HepG2 (cell line): ENCODE results near the gene RBP3. TPM values are rescaled to one million over a fixed set of nuclear protein-coding genes. Genes with fewer than 3 reads are reported as not detected.

Experiments used
- AHR ChIP-seq: IDR thresholded peaks from 2 replicates; pipeline ENCODE4 v1.6.1; 2018; ENCODE audit warnings: missing genetic modification reagents, missing compliant biosample characterization
- CSRNP2 ChIP-seq: sonication (generic); formaldehyde crosslinking; conservative IDR thresholded peaks from 2 replicates; pipeline ENCODE4 v1.8.0; 2022; ENCODE audit warnings: low read depth, missing genetic modification reagents
- ELF4 ChIP-seq: sonication (generic); formaldehyde crosslinking; IDR thresholded peaks from 2 replicates; pipeline ENCODE4 v1.5.0; 2020; ENCODE audit warnings: missing genetic modification reagents, mild to moderate bottlenecking, moderate library complexity, borderline replicate concordance
- HDAC6 ChIP-seq: fragments of 200-600 bp; sonication (generic); IDR thresholded peaks from 2 replicates; pipeline ENCODE4 v1.7.0; 2017; ENCODE audit warnings: mild to moderate bottlenecking, antibody characterized with exemption, low read length, low read depth
- MEF2D ChIP-seq: sonication (generic); formaldehyde crosslinking; IDR thresholded peaks from 2 replicates; pipeline ENCODE4 v1.5.1; 2020; ENCODE audit warnings: mild to moderate bottlenecking, missing genetic modification reagents
- NFATC3 ChIP-seq: sonication (generic); formaldehyde crosslinking; IDR thresholded peaks from 2 replicates; pipeline ENCODE4 v1.5.1; 2020; ENCODE audit warnings: mild to moderate bottlenecking, missing genetic modification reagents
- POLR2G ChIP-seq: fragments of 200-400 bp; formaldehyde crosslinking; IDR thresholded peaks from 2 replicates; pipeline ENCODE4 v1.6.1; 2018; ENCODE audit warnings: mild to moderate bottlenecking, low read depth, low read length, moderate library complexity
- RERE ChIP-seq: IDR thresholded peaks from 2 replicates; pipeline ENCODE4 v1.6.1; 2016; ENCODE audit warnings: low read depth, missing genetic modification reagents, missing compliant biosample characterization
- SP5 ChIP-seq: IDR thresholded peaks from 2 replicates; pipeline ENCODE4 v1.6.1; 2016; ENCODE audit warnings: low read depth, borderline replicate concordance
- ZFP91 ChIP-seq: sonication (generic); formaldehyde crosslinking; IDR thresholded peaks from 2 replicates; pipeline ENCODE4 v1.9.0; 2022; ENCODE audit warnings: missing genetic modification reagents, mild to moderate bottlenecking, borderline replicate concordance
- ZNF33A ChIP-seq: sonication (generic); formaldehyde crosslinking; IDR thresholded peaks from 2 replicates; pipeline ENCODE4 v1.5.1; 2020; ENCODE audit warnings: missing genetic modification reagents, mild to moderate bottlenecking, moderate library complexity, borderline replicate concordance
- ZNF609 ChIP-seq: sonication (generic); formaldehyde crosslinking; IDR thresholded peaks from 2 replicates; pipeline ENCODE4 v1.4.0; 2020; ENCODE audit warnings: mild to moderate bottlenecking, missing genetic modification reagents, borderline replicate concordance
- ZNF724P ChIP-seq: sonication (generic); formaldehyde crosslinking; IDR thresholded peaks from 2 replicates; pipeline ENCODE4 v1.8.0; 2022; ENCODE audit warnings: missing genetic modification reagents, borderline replicate concordance
- ZNF776 ChIP-seq: sonication (generic); formaldehyde crosslinking; IDR thresholded peaks from 2 replicates; pipeline ENCODE4 v1.4.0; 2020; ENCODE audit warnings: mild to moderate bottlenecking, missing genetic modification reagents
- polyA plus RNA-seq, 8 experiments: library from polyadenylated mRNA; depleted of rRNA in 3 of 8; stranded (reverse) in 7 of 8; unstranded in 1 of 8; fragments of >200 nt; fragmentation: Illumina TruSeq in 4 of 8; extraction: Trizol in 4 of 8; gene quantifications; 2 replicates each; pipeline versions ENCODE4 v1.2.1 to v1.2.3, GENCODE V29; 2011 to 2016; ENCODE audit warnings: low read depth in 4 of 8, missing spikeins in 1 of 8, mixed read lengths in 1 of 8; ENCODE audit not compliant: insufficient read depth in 1 of 8
- total RNA-seq, 5 experiments: library from RNA; depleted of rRNA; stranded (reverse); fragments of >200 nt; fragmentation: Illumina TruSeq; extraction: Trizol; gene quantifications; 2 replicates each; pipeline ENCODE4 v1.2.3, GENCODE V29; 2016; ENCODE audit warnings: low read depth in 1 of 5

Gene RBP3
- total and polyA plus RNA-seq, 2 of the 13 experiments (the other 11 are each of a cell fraction or from before 2014, with no cell fraction given) = not detected

GRCh38 chr10:47384148-47384921 is 36.2 kb downstream of the RBP3 start, which contains the start of gene ZNF488 (continued):
- TF ChIP-seq CSRNP2 (CRISPR knock-in tag) = no peak
- TF ChIP-seq AHR (CRISPR knock-in tag) = no peak
- no peak for TF ChIP-seq ELF4
- TF ChIP-seq ZNF33A (CRISPR knock-in tag) = no peak
- no peak for TF ChIP-seq NFATC3 (CRISPR knock-in tag)
- TF ChIP-seq POLR2G = peak; percentile 51; the same call in 1 of the 2 replicates
- no peak for TF ChIP-seq HDAC6
- no peak for TF ChIP-seq MEF2D (CRISPR knock-in tag)
- TF ChIP-seq RERE = no peak
- no peak for TF ChIP-seq SP5 (CRISPR knock-in tag)
- TF ChIP-seq ZNF776 (CRISPR knock-in tag) = peak; percentile 57; the same call in 1 of the 2 replicates
- TF ChIP-seq ZNF609 = 0 out of 2 replicates have a peak, but pooled peaks have one; percentile 12
- no peak for TF ChIP-seq ZNF724P (CRISPR knock-in tag)
- peak; percentile 41; the same call in 1 of the 2 replicates for TF ChIP-seq ZFP91
